ENCODE data around the gene SULT1C2. TPM values are rescaled to one million over a fixed set of nuclear protein-coding genes. Genes with fewer than 3 reads are reported as not detected.

SULT1C2 gene
- total RNA-seq, 1 experiment from 2014 or later: not detected

- Histone ChIP-seq H3K36me3 (ENCODE audit: insufficient read depth, low read length) (no peaks in the 10 kb centered on the region), H3K4me2 (ENCODE audit: low read depth, low read length, poor library complexity, severe bottlenecking) (no peak overlapping the region), H3K9ac (ENCODE audit: low read length) (no peak overlapping the region), H3K9me3 (ENCODE audit: low read length) (no peaks in the 10 kb centered on the region), H3K27ac (ENCODE audit: low read length) (no peak overlapping the region), H3K4me1 (ENCODE audit: low read length) (no peaks in the 10 kb centered on the region), H3K9me2 (replicated peaks; ENCODE audit: insufficient read depth, low read length) (no peaks in the 10 kb centered on the region), H3K4me3 (ENCODE audit: low read length) (no peak overlapping the region), H3K27me3 (ENCODE audit: low read length) (no peaks in the 10 kb centered on the region), H4K20me1 (ENCODE audit: insufficient read depth, low read depth, low read length) (no peaks in the 10 kb centered on the region), H2AFZ (ENCODE audit: low read length) (no peak overlapping the region), H3K79me2 (ENCODE audit: low read length) (no peaks in the 10 kb centered on the region)
- no peak for DNase-seq
Observed at GRCh38 chr2:108301558-108301957, 12.9 kb downstream of the SULT1C2 start.

DNA sequence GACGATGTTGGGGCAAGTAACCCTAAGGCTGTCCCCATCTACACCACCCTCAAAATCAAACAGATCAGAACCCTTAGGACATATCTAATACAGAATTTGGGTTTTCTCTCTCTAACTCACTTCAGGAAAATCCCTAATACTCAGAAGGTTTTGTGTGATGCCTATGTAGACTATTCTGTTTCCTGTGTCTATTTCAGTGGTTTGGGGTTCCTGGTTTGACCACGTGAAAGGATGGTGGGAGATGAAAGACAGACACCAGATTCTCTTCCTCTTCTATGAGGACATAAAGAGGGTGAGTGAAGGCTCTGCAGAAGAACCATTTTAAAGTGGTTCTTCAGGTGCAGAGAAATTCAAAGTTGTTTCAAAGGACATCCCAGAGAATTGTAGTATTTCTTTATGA, 16.3 kb downstream of the SULT1C2 start:
- DNase-seq: no peak

DNA sequence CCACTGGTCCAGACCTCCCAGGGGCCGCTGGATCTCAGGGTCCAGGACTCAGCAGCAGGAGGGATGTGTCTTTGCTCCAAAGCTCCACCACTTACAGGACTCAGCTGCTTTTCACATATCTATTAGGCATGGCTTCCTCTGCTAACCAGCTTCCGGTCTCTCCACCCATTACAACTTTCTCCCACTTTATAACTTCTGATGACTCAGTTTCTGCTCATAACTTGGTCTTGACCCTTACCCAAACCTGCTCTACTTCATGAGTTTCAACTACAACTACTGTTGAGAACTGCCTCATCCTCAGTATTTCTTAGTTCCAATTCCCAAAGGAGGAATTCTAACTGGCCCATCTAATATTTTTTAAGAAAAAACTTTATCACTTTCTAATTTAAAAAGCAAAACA, 17.2 kb downstream of the SULT1C2 start:
- no peaks in the 10 kb centered on the region for H3K36me3 ChIP-seq (ENCODE audit: insufficient read depth, low read length)
- no peak overlapping the region for H3K9ac ChIP-seq (ENCODE audit: low read length)
- H4K20me1 ChIP-seq (ENCODE audit: insufficient read depth, low read depth, low read length): no peaks in the 10 kb centered on the region
- no peak for DNase-seq
- no peaks in the 10 kb centered on the region for H3K9me3 ChIP-seq (ENCODE audit: low read length)
- no peak overlapping the region for H3K27ac ChIP-seq (ENCODE audit: low read length)
- no peak overlapping the region for H3K4me3 ChIP-seq (ENCODE audit: low read length)
- no peaks in the 10 kb centered on the region for H3K79me2 ChIP-seq (ENCODE audit: low read length)
- H2AFZ ChIP-seq (ENCODE audit: low read length): no peak overlapping the region
- no peak overlapping the region for H3K4me2 ChIP-seq (ENCODE audit: low read depth, low read length, poor library complexity, severe bottlenecking)
- no peaks in the 10 kb centered on the region for H3K27me3 ChIP-seq (ENCODE audit: low read length)
- H3K4me1 ChIP-seq (ENCODE audit: low read length): no peaks in the 10 kb centered on the region
- H3K9me2 ChIP-seq (replicated peaks; ENCODE audit: insufficient read depth, low read length): no peaks in the 10 kb centered on the region

More for the DNA sequence above, 16.3 kb downstream of the SULT1C2 start:
- Histone ChIP-seq H3K79me2 (ENCODE audit: low read length) (no peaks in the 10 kb centered on the region), H3K4me1 (ENCODE audit: low read length) (no peaks in the 10 kb centered on the region), H2AFZ (ENCODE audit: low read length) (no peak overlapping the region), H3K27ac (ENCODE audit: low read length) (no peak overlapping the region), H3K27me3 (ENCODE audit: low read length) (no peaks in the 10 kb centered on the region), H3K9ac (ENCODE audit: low read length) (no peak overlapping the region), H3K4me2 (ENCODE audit: low read depth, low read length, poor library complexity, severe bottlenecking) (no peak overlapping the region), H3K4me3 (ENCODE audit: low read length) (no peak overlapping the region), H4K20me1 (ENCODE audit: insufficient read depth, low read depth, low read length) (no peaks in the 10 kb centered on the region), H3K9me3 (ENCODE audit: low read length) (no peaks in the 10 kb centered on the region), H3K9me2 (replicated peaks; ENCODE audit: insufficient read depth, low read length) (no peaks in the 10 kb centered on the region), H3K36me3 (ENCODE audit: insufficient read depth, low read length) (no peaks in the 10 kb centered on the region)

DNA sequence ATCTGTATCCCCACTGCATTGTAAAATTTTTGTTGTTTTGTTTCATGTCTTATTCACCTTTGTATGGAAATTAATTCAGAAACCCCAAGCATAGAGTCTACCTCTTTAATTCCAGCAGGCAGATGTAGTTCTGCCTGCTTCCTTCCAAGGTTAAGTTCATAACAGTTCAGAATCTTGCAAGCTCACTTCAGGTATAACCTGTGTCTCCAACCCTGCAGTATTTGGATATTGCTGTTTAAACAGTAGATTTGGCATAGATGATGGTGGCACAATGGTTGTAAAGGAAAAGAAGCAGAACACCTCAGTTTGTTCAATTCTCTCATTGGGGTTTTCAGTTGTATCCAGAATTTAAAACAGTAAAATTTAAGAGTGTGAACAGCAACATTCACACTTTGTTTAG, 21.2 kb downstream of the SULT1C2 start:
- H2AFZ ChIP-seq (ENCODE audit: low read length): no peak overlapping the region
- H4K20me1 ChIP-seq (ENCODE audit: insufficient read depth, low read depth, low read length): no peaks in the 10 kb centered on the region
- H3K36me3 ChIP-seq (ENCODE audit: insufficient read depth, low read length): no peaks in the 10 kb centered on the region
- no peaks in the 10 kb centered on the region for H3K79me2 ChIP-seq (ENCODE audit: low read length)
- DNase-seq: no peak
- H3K4me3 ChIP-seq (ENCODE audit: low read length): no peak overlapping the region
- no peaks in the 10 kb centered on the region for H3K9me2 ChIP-seq (replicated peaks; ENCODE audit: insufficient read depth, low read length)
- H3K27ac ChIP-seq (ENCODE audit: low read length): no peak overlapping the region
- H3K9ac ChIP-seq (ENCODE audit: low read length): no peak overlapping the region
- no peaks in the 10 kb centered on the region for H3K4me1 ChIP-seq (ENCODE audit: low read length)
- no peaks in the 10 kb centered on the region for H3K27me3 ChIP-seq (ENCODE audit: low read length)
- H3K9me3 ChIP-seq (ENCODE audit: low read length): no peaks in the 10 kb centered on the region
- H3K4me2 ChIP-seq (ENCODE audit: low read depth, low read length, poor library complexity, severe bottlenecking): no peak overlapping the region

- Histone ChIP-seq H3K9me3 (ENCODE audit: low read length) (no peaks in the 10 kb centered on the region), H3K4me1 (ENCODE audit: low read length) (no peaks in the 10 kb centered on the region), H3K36me3 (ENCODE audit: insufficient read depth, low read length) (no peaks in the 10 kb centered on the region), H3K4me3 (ENCODE audit: low read length) (no peak overlapping the region), H3K79me2 (ENCODE audit: low read length) (no peaks in the 10 kb centered on the region), H4K20me1 (ENCODE audit: insufficient read depth, low read depth, low read length) (no peaks in the 10 kb centered on the region), H3K27ac (ENCODE audit: low read length) (no peak overlapping the region), H3K27me3 (ENCODE audit: low read length) (no peaks in the 10 kb centered on the region), H3K9me2 (replicated peaks; ENCODE audit: insufficient read depth, low read length) (no peaks in the 10 kb centered on the region), H2AFZ (ENCODE audit: low read length) (no peak overlapping the region), H3K9ac (ENCODE audit: low read length) (no peak overlapping the region), H3K4me2 (ENCODE audit: low read depth, low read length, poor library complexity, severe bottlenecking) (no peak overlapping the region)
- no peak for DNase-seq
Observed at GRCh38 chr2:108314586-108315296, 26.0 kb downstream of the SULT1C2 start.

DNA sequence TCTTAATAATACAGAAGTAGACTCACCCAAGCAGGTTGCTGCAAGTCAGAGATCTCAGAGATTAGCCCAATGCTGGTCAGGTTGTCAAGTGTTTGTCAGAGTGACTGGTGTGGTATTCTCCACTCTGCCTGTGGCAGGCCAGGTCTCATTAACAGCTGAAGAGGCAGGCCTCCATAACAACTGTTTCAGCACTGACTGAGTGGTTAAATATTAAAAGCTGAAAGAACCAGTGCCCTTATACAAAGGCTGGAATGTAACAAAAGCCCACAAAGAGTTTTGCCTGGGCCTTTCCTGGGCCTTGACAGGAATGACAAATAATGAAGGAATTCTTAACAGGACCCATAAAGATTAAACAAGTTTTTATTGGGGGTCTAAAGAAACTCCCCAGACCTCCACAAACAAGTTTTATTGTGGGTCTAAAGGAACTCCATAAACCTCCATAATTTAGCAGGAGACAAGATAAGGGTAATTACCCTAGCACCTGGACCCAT, 26.8 kb downstream of the SULT1C2 start:
- no peaks in the 10 kb centered on the region for H3K9me3 ChIP-seq (ENCODE audit: low read length)
- H4K20me1 ChIP-seq (ENCODE audit: insufficient read depth, low read depth, low read length): no peaks in the 10 kb centered on the region
- no peaks in the 10 kb centered on the region for H3K9me2 ChIP-seq (replicated peaks; ENCODE audit: insufficient read depth, low read length)
- no peak for DNase-seq
- H3K27me3 ChIP-seq (ENCODE audit: low read length): no peaks in the 10 kb centered on the region
- H3K9ac ChIP-seq (ENCODE audit: low read length): no peak overlapping the region
- H3K36me3 ChIP-seq (ENCODE audit: insufficient read depth, low read length): no peaks in the 10 kb centered on the region
- H3K27ac ChIP-seq (ENCODE audit: low read length): no peak overlapping the region
- no peak overlapping the region for H3K4me2 ChIP-seq (ENCODE audit: low read depth, low read length, poor library complexity, severe bottlenecking)
- H3K4me3 ChIP-seq (ENCODE audit: low read length): no peak overlapping the region
- no peaks in the 10 kb centered on the region for H3K4me1 ChIP-seq (ENCODE audit: low read length)
- H2AFZ ChIP-seq (ENCODE audit: low read length): no peak overlapping the region
- H3K79me2 ChIP-seq (ENCODE audit: low read length): no peaks in the 10 kb centered on the region

DNA sequence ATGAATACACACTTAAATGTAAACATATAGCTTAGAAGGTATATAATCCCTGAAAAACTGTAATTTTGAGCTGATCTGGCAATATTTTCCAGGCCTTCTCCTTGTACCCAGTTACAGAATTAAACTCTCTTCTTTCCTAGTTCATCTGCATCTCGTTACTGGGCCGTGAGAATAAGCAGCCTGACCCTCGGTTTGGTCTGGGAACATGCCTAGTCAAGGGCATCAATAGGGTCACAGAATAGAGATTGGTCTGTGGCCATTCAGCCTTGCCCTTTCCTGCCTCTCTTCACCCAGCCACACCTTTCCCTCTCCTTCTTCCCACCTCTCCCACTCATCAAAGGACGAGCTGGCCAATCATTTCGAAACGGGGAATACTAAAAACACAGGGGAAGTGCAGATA, 27.3 kb downstream of the SULT1C2 start:
- H2AFZ ChIP-seq (ENCODE audit: low read length): no peak overlapping the region
- no peak overlapping the region for H3K9ac ChIP-seq (ENCODE audit: low read length)
- H3K4me3 ChIP-seq (ENCODE audit: low read length): no peak overlapping the region
- no peak overlapping the region for H3K4me2 ChIP-seq (ENCODE audit: low read depth, low read length, poor library complexity, severe bottlenecking)
- DNase-seq: no peak
- no peaks in the 10 kb centered on the region for H3K36me3 ChIP-seq (ENCODE audit: insufficient read depth, low read length)
- no peaks in the 10 kb centered on the region for H3K4me1 ChIP-seq (ENCODE audit: low read length)
- no peaks in the 10 kb centered on the region for H3K9me3 ChIP-seq (ENCODE audit: low read length)
- H3K79me2 ChIP-seq (ENCODE audit: low read length): no peaks in the 10 kb centered on the region
- H3K27me3 ChIP-seq (ENCODE audit: low read length): no peaks in the 10 kb centered on the region
- H3K27ac ChIP-seq (ENCODE audit: low read length): no peak overlapping the region
- H3K9me2 ChIP-seq (replicated peaks; ENCODE audit: insufficient read depth, low read length): no peaks in the 10 kb centered on the region
- H4K20me1 ChIP-seq (ENCODE audit: insufficient read depth, low read depth, low read length): no peaks in the 10 kb centered on the region

DNA sequence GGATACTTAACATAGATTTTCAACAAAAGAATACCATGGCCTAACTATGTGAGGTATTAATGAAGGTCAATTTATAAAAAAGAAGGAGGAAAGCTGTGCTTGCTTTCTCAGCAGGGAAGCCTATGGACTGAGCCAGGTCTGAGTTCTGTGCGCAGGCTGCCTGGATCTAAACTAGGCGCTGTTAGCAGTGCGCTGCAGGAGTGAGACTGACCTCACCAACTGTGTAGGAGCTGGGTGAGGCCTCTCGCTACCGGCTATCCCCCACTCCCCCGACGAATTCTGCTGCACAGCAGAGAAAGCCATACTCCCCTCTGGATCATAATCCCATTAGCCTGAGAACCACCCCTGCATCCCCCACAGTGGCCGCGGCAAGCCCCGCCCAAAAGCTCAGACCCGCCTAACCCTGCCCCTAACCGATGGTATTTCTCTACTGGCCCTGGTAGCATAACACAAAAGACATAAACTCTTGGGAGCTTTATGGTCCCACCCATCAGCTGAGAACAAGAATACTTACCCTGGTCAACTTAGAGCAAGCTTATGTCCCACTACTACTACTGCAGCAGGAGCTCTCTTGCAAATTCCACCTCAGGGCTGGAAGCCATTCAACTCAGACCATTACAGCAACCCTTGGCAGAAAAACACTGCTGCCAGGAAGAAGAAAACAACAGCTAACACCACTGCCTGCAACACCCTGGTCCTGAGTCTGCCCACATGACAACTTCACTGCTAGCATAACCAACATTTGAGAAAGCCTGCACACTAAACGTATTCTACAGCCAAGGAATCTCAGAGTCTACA, 28.0 kb downstream of the SULT1C2 start:
- Histone ChIP-seq H3K27me3 (ENCODE audit: low read length) (no peaks in the 10 kb centered on the region), H4K20me1 (ENCODE audit: insufficient read depth, low read depth, low read length) (no peaks in the 10 kb centered on the region), H3K4me1 (ENCODE audit: low read length) (no peaks in the 10 kb centered on the region), H3K27ac (ENCODE audit: low read length) (no peak overlapping the region), H3K9ac (ENCODE audit: low read length) (no peak overlapping the region), H3K79me2 (ENCODE audit: low read length) (no peaks in the 10 kb centered on the region), H3K9me3 (ENCODE audit: low read length) (no peaks in the 10 kb centered on the region), H2AFZ (ENCODE audit: low read length) (no peak overlapping the region), H3K4me2 (ENCODE audit: low read depth, low read length, poor library complexity, severe bottlenecking) (no peak overlapping the region), H3K9me2 (replicated peaks; ENCODE audit: insufficient read depth, low read length) (no peaks in the 10 kb centered on the region), H3K36me3 (ENCODE audit: insufficient read depth, low read length) (no peaks in the 10 kb centered on the region), H3K4me3 (ENCODE audit: low read length) (no peak overlapping the region)
- no peak for DNase-seq
